Measurements from ENCODE around the gene ADAMTS2. TPM values are rescaled to one million over a fixed set of nuclear protein-coding genes. Genes with fewer than 3 reads are reported as not detected.

ADAMTS2 gene
- polyA plus RNA-seq, 3 donors: 0.74 to 2.3 TPM; not detected in 1

- no peak overlapping the region for H3K4me2 ChIP-seq (replicated peaks; ENCODE audit: extremely low read depth, low read length, poor library complexity, severe bottlenecking)
- H3K4me3 ChIP-seq (replicated peaks in 1 of 3; ENCODE audit: low read depth in 2 of 3, low read length in 3 of 3): no peak overlapping the region
- Mint-ChIP-seq H3K4me3 (no peak overlapping the region), H3K9me3 (peaks cover 5 to 24% (median 18%) of the 10 kb centered on the region in 7 donors), H3K27me3 (ENCODE audit: low read depth in 3 of 3) (peaks cover 2 to 16% (median 5%) of the 10 kb centered on the region in 3 donors), H3K27ac (no peak overlapping the region), H3K4me1 (peaks cover 9% of the 10 kb centered on the region), H3K36me3 (no peaks in the 10 kb centered on the region)
- peaks cover 0 to 5% of the 10 kb centered on the region in 2 donors for H3K4me1 ChIP-seq (ENCODE audit: control insufficient read depth in 1 of 2, insufficient read depth in 2 of 2, low read length in 2 of 2)
- H4K20me1 ChIP-seq (ENCODE audit: insufficient read depth, low read length): no peaks in the 10 kb centered on the region
- H3K36me3 ChIP-seq (replicated peaks in 1 of 2; ENCODE audit: control insufficient read depth in 1 of 2, insufficient read depth in 2 of 2, low read length in 2 of 2): no peaks in the 10 kb centered on the region
- intact Hi-C loops (cut with micrococcal nuclease): no loop called here
- no peak overlapping the region for H3K9ac ChIP-seq (ENCODE audit: insufficient read depth, low read length, poor library complexity, severe bottlenecking)
- H2AFZ ChIP-seq (ENCODE audit: insufficient read depth, low read depth, low read length, poor library complexity, severe bottlenecking): no peak overlapping the region
- no peak for TF ChIP-seq CTCF (IDR thresholded peaks at IDR 0.05)
- H3K27me3 ChIP-seq (ENCODE audit: control insufficient read depth in 2 of 2, insufficient read depth in 2 of 2, low read length in 2 of 2): peaks cover 0 to 2% of the 10 kb centered on the region in 2 donors
- DNase-seq: no peak
- peaks cover 7 to 12% of the 10 kb centered on the region in 2 donors for H3K9me3 ChIP-seq (replicated peaks in 1 of 2; ENCODE audit: control insufficient read depth in 1 of 2, insufficient read depth in 1 of 2, low read length in 2 of 2)
- H3K27ac ChIP-seq (ENCODE audit: low read depth in 1 of 2, low read length in 2 of 2): no peak overlapping the region
- H3K79me2 ChIP-seq (ENCODE audit: insufficient read depth, low read length): no peaks in the 10 kb centered on the region
- WGBS (ENCODE audit: insufficient coverage): 97% methylated on average over 4 of the region's 5 CpGs
Observed at GRCh38 chr5:179244044-179244443, 101.2 kb downstream of the ADAMTS2 start.

DNA sequence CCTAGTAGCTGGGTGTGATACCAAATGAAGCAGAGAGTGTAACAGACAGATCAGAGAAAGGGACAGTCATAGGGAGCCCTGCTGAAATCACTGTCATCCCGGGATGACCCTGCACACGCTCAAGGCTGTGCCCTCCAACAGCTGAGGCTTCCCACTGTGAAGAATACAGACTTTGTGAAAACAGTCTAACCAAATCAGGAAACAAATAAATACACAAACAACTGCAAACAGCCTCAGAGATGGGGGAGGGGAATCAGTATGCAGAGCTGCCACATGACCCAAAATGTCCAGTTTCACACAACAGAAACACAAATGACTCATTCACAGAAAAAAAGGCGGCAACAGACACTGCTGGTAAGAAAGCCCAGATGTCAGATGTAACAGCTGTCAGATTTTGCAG is 101.9 kb downstream of the ADAMTS2 start:
- no peak for TF ChIP-seq CTCF (IDR thresholded peaks at IDR 0.05)
- Histone ChIP-seq H3K4me1 (ENCODE audit: control insufficient read depth in 1 of 2, insufficient read depth in 2 of 2, low read length in 2 of 2) (peaks cover 0 to 5% of the 10 kb centered on the region in 2 donors), H3K9me3 (replicated peaks in 1 of 2; ENCODE audit: control insufficient read depth in 1 of 2, insufficient read depth in 1 of 2, low read length in 2 of 2) (peaks cover 11 to 18% of the 10 kb centered on the region in 2 donors), H2AFZ (ENCODE audit: insufficient read depth, low read depth, low read length, poor library complexity, severe bottlenecking) (no peak overlapping the region), H3K9ac (ENCODE audit: insufficient read depth, low read length, poor library complexity, severe bottlenecking) (no peak overlapping the region), H4K20me1 (ENCODE audit: insufficient read depth, low read length) (no peaks in the 10 kb centered on the region), H3K27ac (ENCODE audit: low read depth in 1 of 2, low read length in 2 of 2) (no peak overlapping the region), H3K36me3 (replicated peaks in 1 of 2; ENCODE audit: control insufficient read depth in 1 of 2, insufficient read depth in 2 of 2, low read length in 2 of 2) (no peaks in the 10 kb centered on the region), H3K79me2 (ENCODE audit: insufficient read depth, low read length) (no peaks in the 10 kb centered on the region), H3K4me2 (replicated peaks; ENCODE audit: extremely low read depth, low read length, poor library complexity, severe bottlenecking) (no peak overlapping the region), H3K4me3 (replicated peaks in 1 of 3; ENCODE audit: low read depth in 2 of 3, low read length in 3 of 3) (no peak overlapping the region), H3K27me3 (ENCODE audit: control insufficient read depth in 2 of 2, insufficient read depth in 2 of 2, low read length in 2 of 2) (no peaks in the 10 kb centered on the region)
- intact Hi-C loops (cut with micrococcal nuclease): no loop called here
- H3K4me3 Mint-ChIP-seq: no peak overlapping the region
- no peak for DNase-seq
- no peak overlapping the region for H3K27ac Mint-ChIP-seq
- peaks cover 7 to 29% (median 20%) of the 10 kb centered on the region in 7 donors for H3K9me3 Mint-ChIP-seq
- WGBS (ENCODE audit: insufficient coverage): 88% methylated on average over 2 of the region's 3 CpGs
- H3K27me3 Mint-ChIP-seq (ENCODE audit: low read depth in 3 of 3): peaks cover 2 to 14% (median 3%) of the 10 kb centered on the region in 3 donors
- peaks cover 9% of the 10 kb centered on the region for H3K4me1 Mint-ChIP-seq
- no peaks in the 10 kb centered on the region for H3K36me3 Mint-ChIP-seq
